ENCODE data around the gene PACSIN3. TPM values are rescaled to one million over a fixed set of nuclear protein-coding genes. Genes with fewer than 3 reads are reported as not detected.

PACSIN3 gene
- total RNA-seq, 1 experiment from 2014 or later: 63.1 TPM

DNA sequence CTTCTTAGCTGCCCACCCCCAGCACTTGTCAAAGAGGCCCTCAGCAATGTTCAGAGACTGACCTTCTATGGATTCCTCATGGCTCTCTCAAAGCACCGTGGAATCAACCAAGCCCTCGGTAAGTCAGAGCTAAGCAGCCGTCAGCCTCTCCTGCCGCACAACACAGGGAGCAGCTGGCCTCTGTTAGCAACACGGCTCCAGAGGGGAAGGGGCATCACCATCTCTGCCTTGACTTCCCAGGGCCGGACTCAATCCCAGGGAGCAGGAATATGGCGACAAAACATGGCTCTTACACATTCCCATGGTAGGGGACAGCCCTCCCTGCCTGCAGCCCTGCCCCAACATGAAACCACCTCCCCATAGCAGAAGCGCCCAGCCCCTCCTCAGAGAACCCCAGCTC lies 28.4 kb downstream of the PACSIN3 start:
- H2AFZ ChIP-seq (ENCODE audit: low read depth, low read length, poor library complexity, severe bottlenecking): no peak overlapping the region
- DNase-seq (ENCODE audit: low read depth, low spot score) (no peak), ATAC-seq (no peak)
- no peaks in the 10 kb centered on the region for H3K27me3 ChIP-seq (ENCODE audit: insufficient read depth, low read length)
- no peaks in the 10 kb centered on the region for H4K20me1 ChIP-seq (ENCODE audit: insufficient read depth)
- intact Hi-C loops (cut with micrococcal nuclease): no loop called here
- no peaks in the 10 kb centered on the region; a peak in 1 of 4 replicates for H3K36me3 ChIP-seq (ENCODE audit: control insufficient read depth in 1 of 2, insufficient read depth in 2 of 2, low read length in 2 of 2)
- H3K9me3 ChIP-seq (ENCODE audit: control insufficient read depth in 1 of 2, insufficient read depth in 1 of 2, low read depth in 1 of 2, low read length in 2 of 2): no peaks in the 10 kb centered on the region
- no TSS peak for BruUV-seq (replicated peaks)
- ChIA-PET RAD21 (ENCODE audit: low non-redundant PET in 1 of 2, low total read pairs in 2 of 2, uncharacterized antibody in 2 of 2, unreplicated experiment in 2 of 2) (no interaction called here), CTCF (no interaction called here), POLR2A (no interaction called here)
- H3K79me2 ChIP-seq (ENCODE audit: insufficient read depth, low read length): no peaks in the 10 kb centered on the region
- H3K27ac ChIP-seq (ENCODE audit: low read depth, low read length): no peak overlapping the region
- no peaks in the 10 kb centered on the region for H3K9me2 ChIP-seq (ENCODE audit: insufficient read depth)
- H3K4me3 ChIP-seq (replicated peaks in 1 of 2; ENCODE audit: low read depth in 1 of 2, low read length in 2 of 2): no peak overlapping the region
- H3K4me1 ChIP-seq (ENCODE audit: control insufficient read depth in 1 of 2, insufficient read depth in 2 of 2, low read length in 2 of 2): no peaks in the 10 kb centered on the region
- TF ChIP-seq EGR1 (IDR thresholded peaks at IDR 0.05; ENCODE audit: low read depth) (no peak), RAD21 (IDR thresholded peaks at IDR 0.05; ENCODE audit: low read depth) (no peak), SIN3A (IDR thresholded peaks at IDR 0.05; ENCODE audit: low read depth) (no peak), SRF (IDR thresholded peaks at IDR 0.05; ENCODE audit: low read depth) (no peak), ZNF274 (IDR thresholded peaks at IDR 0.05; ENCODE audit: low read depth, low read length) (no peak), CEBPB (IDR thresholded peaks at IDR 0.05; ENCODE audit: low read depth) (no peak), POLR2AphosphoS5 (IDR thresholded peaks at IDR 0.05; ENCODE audit: low read depth, low read length) (no peak), EZH2phosphoT487 (IDR thresholded peaks at IDR 0.05; ENCODE audit: borderline replicate concordance) (no peak), JUND (IDR thresholded peaks at IDR 0.05) (no peak)
- TF ChIP-seq, protein P1, sequence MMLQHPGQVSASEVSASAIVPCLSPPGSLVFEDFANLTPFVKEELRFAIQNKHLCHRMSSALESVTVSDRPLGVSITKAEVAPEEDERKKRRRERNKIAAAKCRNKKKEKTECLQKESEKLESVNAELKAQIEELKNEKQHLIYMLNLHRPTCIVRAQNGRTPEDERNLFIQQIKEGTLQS (IDR thresholded peaks at IDR 0.05): no peak
- TF ChIP-seq, protein P2, sequence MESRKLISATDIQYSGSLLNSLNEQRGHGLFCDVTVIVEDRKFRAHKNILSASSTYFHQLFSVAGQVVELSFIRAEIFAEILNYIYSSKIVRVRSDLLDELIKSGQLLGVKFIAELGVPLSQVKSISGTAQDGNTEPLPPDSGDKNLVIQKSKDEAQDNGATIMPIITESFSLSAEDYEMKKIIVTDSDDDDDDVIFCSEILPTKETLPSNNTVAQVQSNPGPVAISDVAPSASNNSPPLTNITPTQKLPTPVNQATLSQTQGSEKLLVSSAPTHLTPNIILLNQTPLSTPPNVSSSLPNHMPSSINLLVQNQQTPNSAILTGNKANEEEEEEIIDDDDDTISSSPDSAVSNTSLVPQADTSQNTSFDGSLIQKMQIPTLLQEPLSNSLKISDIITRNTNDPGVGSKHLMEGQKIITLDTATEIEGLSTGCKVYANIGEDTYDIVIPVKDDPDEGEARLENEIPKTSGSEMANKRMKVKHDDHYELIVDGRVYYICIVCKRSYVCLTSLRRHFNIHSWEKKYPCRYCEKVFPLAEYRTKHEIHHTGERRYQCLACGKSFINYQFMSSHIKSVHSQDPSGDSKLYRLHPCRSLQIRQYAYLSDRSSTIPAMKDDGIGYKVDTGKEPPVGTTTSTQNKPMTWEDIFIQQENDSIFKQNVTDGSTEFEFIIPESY (IDR thresholded peaks at IDR 0.05; ENCODE audit: extremely low read depth, insufficient replicate concordance, low read length): no peak
- no peak overlapping the region for H3K4me2 ChIP-seq (ENCODE audit: low read length)
- no peak overlapping the region for H3K9ac ChIP-seq (ENCODE audit: low read length)

All from HCT116 (cell line).